Epithelial cell of proximal tubule (primary cell): ENCODE measurements around the gene UGT3A2. TPM values are rescaled to one million over a fixed set of nuclear protein-coding genes. Genes with fewer than 3 reads are reported as not detected.

Experiments
- DNase-seq: peaks from one replicate; pipeline ENCODE4 v3.0.0-alpha.2; 2011; ENCODE audit warnings: low read depth
- H3K4me3 ChIP-seq: 2 replicates; pipeline ENCODE4 v1.5.1; 2011; ENCODE audit warnings: low read depth, mild to moderate bottlenecking, low read length
- CTCF ChIP-seq: conservative IDR thresholded peaks from 2 replicates; pipeline ENCODE4 v1.5.1; 2012; ENCODE audit warnings: low read depth, mild to moderate bottlenecking, low read length
- total RNA-seq: library from RNA; depleted of rRNA; stranded (reverse); fragments of >200 nt; gene quantifications from 2 replicates; pipeline ENCODE4 v1.2.3, GENCODE V29; 2015

UGT3A2 gene
- total RNA-seq, 1 donor from 2014 or later = not detected

GRCh38 chr5:36089989-36090388 lies 23.3 kb upstream of the UGT3A2 start:
- no peak overlapping the region for H3K4me3 ChIP-seq
- TF ChIP-seq CTCF = peak; percentile 59
- DNase-seq = no peak

- peak; percentile 6 for DNase-seq
- H3K4me3 ChIP-seq = no peak overlapping the region
- peak; percentile 77 for TF ChIP-seq CTCF
These were observed 12.6 kb upstream of the UGT3A2 start for GRCh38 chr5:36079200-36079781.

GRCh38 chr5:36078430-36078829 lies 11.7 kb upstream of the UGT3A2 start:
- TF ChIP-seq CTCF = no peak
- DNase-seq = no peak
- H3K4me3 ChIP-seq = no peak overlapping the region

GRCh38 chr5:36073595-36074216 lies 7.0 kb upstream of the UGT3A2 start:
- H3K4me3 ChIP-seq = no peak overlapping the region
- DNase-seq = no peak
- TF ChIP-seq CTCF = peak; percentile 45

- DNase-seq = no peak
- peak overlapping the region; percentile 42 for H3K4me3 ChIP-seq
- no peak for TF ChIP-seq CTCF
These were observed 4.2 kb upstream of the UGT3A2 start for GRCh38 chr5:36070687-36071571.

GRCh38 chr5:36068751-36069281 lies 2.1 kb upstream of the UGT3A2 start:
- no peak overlapping the region for H3K4me3 ChIP-seq
- TF ChIP-seq CTCF = no peak
- DNase-seq = no peak
